ENCODE measurements around the gene SMG7.

The SMG7 gene

DNA sequence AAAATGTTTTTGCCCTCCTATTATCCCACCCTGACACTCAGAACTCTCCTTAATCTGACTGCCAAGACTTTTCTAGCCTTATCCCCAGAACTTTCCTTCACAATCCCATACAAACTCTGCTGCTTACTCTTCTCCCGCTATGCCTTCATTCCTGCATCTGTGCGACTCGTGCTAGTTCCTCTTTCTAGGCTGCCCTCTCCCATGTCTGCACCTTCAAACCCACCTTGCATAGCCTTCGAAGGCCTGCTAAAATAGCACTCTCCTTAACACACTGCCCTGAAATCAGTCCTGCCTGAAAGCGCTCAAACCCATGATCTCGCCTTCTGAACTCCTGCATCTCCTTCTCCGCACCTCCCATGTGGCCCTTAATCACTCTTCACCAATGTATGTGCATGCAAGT lies 120.4 kb downstream of the SMG7 start:
- no peak for FAIRE-seq

GRCh38 chr1:183593356-183593755 lies 121.1 kb downstream of the SMG7 start:
- no peak for FAIRE-seq

DNA sequence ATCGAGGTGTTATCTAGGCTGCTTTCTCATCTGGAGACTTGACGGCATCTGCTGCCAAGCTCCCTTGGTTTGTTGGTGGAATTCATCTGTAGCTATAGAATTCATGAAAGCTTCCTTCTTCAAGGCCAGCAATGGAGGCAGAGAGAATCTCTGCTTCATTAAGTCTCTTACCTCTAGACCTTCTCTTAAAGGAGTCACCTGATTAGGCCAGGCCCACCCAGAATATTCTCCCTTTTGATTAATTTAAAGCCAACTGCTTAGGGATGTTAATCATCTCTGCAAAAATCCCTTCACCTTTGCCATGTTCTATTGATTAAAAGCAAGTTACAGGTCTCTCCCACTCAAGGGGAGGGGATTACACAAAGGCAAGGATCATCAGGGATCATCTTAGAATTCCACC lies 123.2 kb downstream of the SMG7 start:
- no peak for FAIRE-seq

- no peak for FAIRE-seq
Observed at GRCh38 chr1:183596500-183596899, 124.2 kb downstream of the SMG7 start.

GRCh38 chr1:183597656-183598347 lies 125.5 kb downstream of the SMG7 start:
- no peak for FAIRE-seq

DNA sequence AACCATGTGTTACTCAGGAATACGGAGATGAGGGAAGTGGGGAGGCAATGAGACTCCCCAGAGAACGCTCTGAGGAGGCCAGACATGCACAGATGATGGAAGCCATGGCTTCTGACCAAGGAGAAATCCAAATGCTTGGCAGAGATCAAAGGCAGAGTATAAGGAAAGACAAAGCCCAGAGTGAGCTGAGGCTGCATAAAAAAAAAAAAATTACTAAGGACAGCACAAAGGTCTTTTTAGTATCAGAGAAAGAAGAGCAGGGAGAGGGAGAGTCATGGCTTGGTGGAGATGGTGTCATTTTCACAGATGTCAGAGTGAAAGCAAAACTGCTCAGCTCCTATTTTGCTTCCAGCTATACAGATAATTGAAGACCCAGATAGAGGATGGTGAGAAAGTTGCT lies 126.1 kb downstream of the SMG7 start:
- no peak for FAIRE-seq

- FAIRE-seq, result no peak
Observed at GRCh38 chr1:183600136-183600535, 127.8 kb downstream of the SMG7 start.

DNA sequence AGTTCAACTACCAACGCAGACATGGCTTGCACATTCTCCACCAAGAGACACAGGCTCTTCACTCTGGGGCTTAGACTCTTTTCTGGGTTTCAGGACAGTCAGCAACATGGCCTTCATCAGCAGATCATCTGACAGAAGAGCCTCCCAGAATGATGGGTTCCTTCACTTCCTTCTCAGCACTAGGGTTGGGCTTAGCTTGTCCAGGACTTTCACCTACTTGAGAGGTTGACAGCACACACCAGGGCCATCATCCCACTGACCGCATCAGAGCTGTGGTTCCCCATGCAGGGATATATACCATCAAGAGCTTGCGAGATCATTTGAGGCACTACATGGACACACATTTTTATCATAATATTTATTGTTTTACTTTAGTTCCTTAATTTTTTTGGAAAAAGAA lies 128.3 kb downstream of the SMG7 start:
- no peak for FAIRE-seq

DNA sequence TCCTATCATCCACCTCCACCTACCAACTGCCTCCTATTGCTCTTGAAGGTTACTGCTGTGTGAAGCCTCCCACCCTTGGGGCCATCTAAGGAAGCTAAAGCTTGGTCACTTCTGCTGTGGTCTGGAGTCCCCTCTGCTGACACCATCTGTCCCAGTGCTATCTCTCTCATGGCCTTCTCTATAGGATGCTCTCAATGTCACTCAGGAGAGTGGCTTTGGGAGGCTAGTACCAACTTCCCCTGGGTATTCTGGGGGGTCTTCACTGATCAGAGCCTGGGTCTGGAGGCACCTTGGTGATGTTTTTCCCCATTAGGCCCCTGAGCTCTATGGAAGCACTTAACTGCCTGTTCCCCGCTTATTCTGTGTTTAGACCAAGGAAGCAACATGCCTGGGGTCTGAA lies 130.2 kb downstream of the SMG7 start:
- FAIRE-seq, result no peak

All from endometrium (tissue), 2 donors.